Measurements from ENCODE around the gene TCEAL9. TPM values are rescaled to one million over a fixed set of nuclear protein-coding genes. Genes with fewer than 3 reads are reported as not detected.
"Not testable (repeated sequence)": the region's sequence is repeated elsewhere in the genome, so short reads cannot be mapped to it uniquely, and the experiment has no call there.

TCEAL9 gene
- total RNA-seq, 2 experiments from 2014 or later: 2.3 to 2.6 TPM

DNA sequence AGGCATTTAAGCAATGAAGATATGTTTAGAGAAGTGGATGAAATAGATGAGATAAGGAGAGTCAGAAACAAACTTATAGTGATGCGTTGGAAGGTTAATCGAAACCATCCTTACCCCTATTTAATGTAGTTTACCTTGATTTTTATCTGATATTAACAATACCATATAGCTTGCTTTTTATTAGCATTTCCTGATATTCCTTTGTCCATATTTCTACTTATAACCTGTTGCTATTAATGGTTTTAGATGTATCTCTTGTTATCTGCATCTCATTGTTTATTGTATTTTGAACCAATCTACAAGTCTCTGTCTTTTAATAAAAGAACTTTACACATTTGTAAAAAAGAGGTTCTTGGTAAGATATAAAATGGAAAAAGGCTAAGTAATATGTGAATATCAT, 1.6 kb downstream of the TCEAL9 start:
- intact Hi-C loops (cut with micrococcal nuclease): no loop called here

DNA sequence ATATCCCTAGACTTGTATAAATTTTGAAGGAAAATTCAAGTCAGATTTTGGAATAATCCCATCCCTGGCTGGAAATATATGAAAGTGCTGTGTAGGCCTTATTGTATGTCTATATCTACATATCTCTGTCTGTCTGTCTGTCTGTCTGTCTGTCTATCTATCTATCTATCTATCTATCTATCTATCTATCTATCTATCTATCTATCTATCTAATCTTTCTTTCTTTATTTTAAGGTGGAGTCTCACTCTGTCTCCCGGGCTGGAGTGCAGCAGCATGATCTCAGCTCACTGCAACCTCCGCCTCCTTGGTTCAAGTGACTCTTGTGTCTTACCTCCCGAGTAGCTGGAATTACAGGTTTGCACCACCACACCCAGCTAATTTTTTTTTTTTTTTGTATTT, 3.3 kb downstream of the TCEAL9 start:
- H3K9me3 Mint-ChIP-seq; DNase-seq; H3K36me3 Mint-ChIP-seq; H3K4me3 Mint-ChIP-seq; H3K27me3 Mint-ChIP-seq; POLR2A ChIA-PET; H3K27ac Mint-ChIP-seq; H3K4me1 Mint-ChIP-seq (ENCODE audit: low read depth); intact Hi-C loops (cut with micrococcal nuclease); CTCF ChIA-PET: not testable (repeated sequence)

More for the DNA sequence above, 1.6 kb downstream of the TCEAL9 start:
- peaks cover 9% of the 10 kb centered on the region for H3K4me1 Mint-ChIP-seq (ENCODE audit: low read depth)
- H3K27me3 Mint-ChIP-seq: peaks cover 3% of the 10 kb centered on the region
- no peaks in the 10 kb centered on the region for H3K36me3 Mint-ChIP-seq
- no peaks in the 10 kb centered on the region for H3K9me3 Mint-ChIP-seq
- DNase-seq: no peak
- POLR2A ChIA-PET: no interaction called here
- H3K4me3 Mint-ChIP-seq: no peak overlapping the region
- H3K27ac Mint-ChIP-seq: no peak overlapping the region
- CTCF ChIA-PET: no interaction called here

DNA sequence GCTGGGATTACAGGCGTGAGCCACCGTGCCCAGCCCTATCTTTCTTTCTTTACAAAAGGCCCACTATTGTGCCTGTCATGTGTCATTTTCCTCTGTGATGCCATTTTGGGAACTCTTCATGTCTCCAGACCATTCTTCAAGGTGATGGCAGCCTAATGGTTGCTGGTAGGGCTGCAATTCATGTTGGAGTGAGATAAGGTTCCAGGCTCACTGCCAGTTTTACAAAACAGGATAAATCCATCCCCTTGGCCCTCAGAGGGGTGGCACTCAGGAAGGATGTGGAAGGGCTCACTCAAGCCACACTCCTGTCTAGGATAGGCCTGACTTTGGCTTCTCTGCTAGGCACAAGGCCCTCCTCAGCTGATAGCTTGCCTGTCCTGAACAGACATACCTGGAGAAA, 3.8 kb downstream of the TCEAL9 start:
- Mint-ChIP-seq H3K4me1 (ENCODE audit: low read depth) (peaks cover 9% of the 10 kb centered on the region), H3K27me3 (no peaks in the 10 kb centered on the region), H3K9me3 (no peaks in the 10 kb centered on the region), H3K36me3 (no peaks in the 10 kb centered on the region), H3K4me3 (no peak overlapping the region), H3K27ac (no peak overlapping the region)
- intact Hi-C loops (cut with micrococcal nuclease): no loop called here
- DNase-seq: no peak
- CTCF ChIA-PET: no interaction called here
- POLR2A ChIA-PET: no interaction called here

DNA sequence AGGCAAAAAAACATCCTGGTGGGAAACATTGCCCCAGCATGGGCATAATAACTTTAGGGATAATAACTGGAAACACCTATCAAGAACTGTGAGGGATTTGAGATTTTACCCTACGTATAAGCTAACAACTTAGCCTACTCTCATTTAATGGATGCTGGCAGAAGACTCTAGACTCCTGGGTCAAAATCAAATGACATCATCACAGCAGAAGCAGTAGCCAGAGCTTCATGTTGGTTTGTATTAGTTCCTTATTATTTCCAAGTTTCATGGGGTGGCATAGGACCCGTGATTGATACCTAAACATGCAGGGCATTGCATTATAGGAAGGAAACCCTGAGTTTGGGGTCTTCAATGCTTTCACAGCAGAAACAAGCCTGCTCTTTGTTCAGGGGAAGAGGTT, 4.6 kb downstream of the TCEAL9 start:
- H3K27me3 Mint-ChIP-seq: no peaks in the 10 kb centered on the region
- no peak for DNase-seq
- H3K9me3 Mint-ChIP-seq: no peaks in the 10 kb centered on the region
- CTCF ChIA-PET: no interaction called here
- H3K27ac Mint-ChIP-seq: no peak overlapping the region
- POLR2A ChIA-PET: no interaction called here
- H3K4me3 Mint-ChIP-seq: no peak overlapping the region
- intact Hi-C loops (cut with micrococcal nuclease): no loop called here
- H3K4me1 Mint-ChIP-seq (ENCODE audit: low read depth): peaks cover 9% of the 10 kb centered on the region
- no peaks in the 10 kb centered on the region for H3K36me3 Mint-ChIP-seq

DNA sequence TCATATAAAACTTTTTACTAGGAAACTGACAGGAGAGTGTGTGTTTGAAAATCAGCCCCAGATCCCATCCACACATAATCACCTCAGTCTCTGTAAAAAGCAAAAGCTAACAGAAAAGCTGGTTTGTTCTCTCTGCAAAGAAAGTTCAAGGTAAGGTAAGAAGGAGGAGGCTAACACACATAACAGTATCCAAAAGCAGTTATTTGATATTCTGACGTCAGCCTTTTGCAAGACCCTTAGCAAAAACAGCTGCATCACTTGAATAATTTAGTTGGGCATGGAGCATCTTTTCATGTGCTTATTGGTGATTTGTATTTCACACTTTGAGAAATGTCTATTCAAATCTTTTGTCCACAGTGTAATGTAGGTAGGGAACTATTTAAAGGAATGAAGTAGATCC, 5.5 kb downstream of the TCEAL9 start:
- H3K27ac Mint-ChIP-seq: no peak overlapping the region
- H3K27me3 Mint-ChIP-seq: no peaks in the 10 kb centered on the region
- H3K36me3 Mint-ChIP-seq: no peaks in the 10 kb centered on the region
- ChIA-PET CTCF (no interaction called here), POLR2A (no interaction called here)
- intact Hi-C loops (cut with micrococcal nuclease): no loop called here
- H3K9me3 Mint-ChIP-seq: no peaks in the 10 kb centered on the region
- peaks cover 3% of the 10 kb centered on the region for H3K4me1 Mint-ChIP-seq (ENCODE audit: low read depth)
- no peak for DNase-seq
- no peak overlapping the region for H3K4me3 Mint-ChIP-seq

DNA sequence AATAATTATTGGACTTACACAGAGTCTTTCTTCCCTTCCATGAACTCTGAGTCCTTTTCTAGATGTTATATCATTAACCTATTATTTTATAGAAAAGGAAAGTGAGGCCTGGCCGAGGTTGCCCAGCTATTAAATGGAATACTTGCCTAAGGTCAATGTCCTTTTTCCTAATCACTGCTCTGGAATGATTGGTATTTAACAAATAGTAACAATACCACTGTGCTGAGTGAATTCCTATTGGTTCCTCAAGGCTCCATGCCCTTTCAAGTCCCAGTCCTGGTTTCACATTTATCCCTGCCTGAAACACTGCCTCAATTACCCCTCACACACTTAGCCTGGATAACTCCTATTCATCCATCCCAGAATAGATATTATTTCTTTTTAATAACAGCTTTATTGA, 6.2 kb downstream of the TCEAL9 start:
- Mint-ChIP-seq H3K9me3 (no peaks in the 10 kb centered on the region), H3K4me3 (no peak overlapping the region), H3K27me3 (no peaks in the 10 kb centered on the region), H3K4me1 (ENCODE audit: low read depth) (peaks cover 2% of the 10 kb centered on the region), H3K36me3 (no peaks in the 10 kb centered on the region), H3K27ac (no peak overlapping the region)
- POLR2A ChIA-PET: no interaction called here
- DNase-seq: no peak
- CTCF ChIA-PET: no interaction called here
- intact Hi-C loops (cut with micrococcal nuclease): no loop called here

DNA sequence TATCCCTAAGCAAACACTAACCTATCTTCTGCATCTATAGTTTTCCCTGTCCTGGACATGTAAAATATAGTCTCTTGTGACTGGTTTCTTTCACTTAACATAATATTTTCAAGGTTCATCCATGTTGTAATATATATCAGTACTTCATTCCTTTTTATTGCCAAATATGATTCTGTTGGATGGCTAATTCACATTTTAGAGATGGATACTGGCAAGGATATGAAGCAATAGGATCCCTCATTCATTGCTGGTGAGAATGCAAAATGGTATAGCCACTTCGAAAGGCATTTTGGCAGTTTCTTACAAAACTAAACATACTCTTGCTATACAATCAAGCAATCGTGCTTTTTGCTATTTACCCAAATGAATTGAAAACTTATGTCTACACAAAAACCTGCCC, 6.7 kb downstream of the TCEAL9 start:
- Mint-ChIP-seq H3K4me1 (ENCODE audit: low read depth) (no peaks in the 10 kb centered on the region), H3K27ac (no peak overlapping the region), H3K27me3 (no peaks in the 10 kb centered on the region), H3K9me3 (no peaks in the 10 kb centered on the region), H3K4me3 (no peak overlapping the region), H3K36me3 (no peaks in the 10 kb centered on the region)
- POLR2A ChIA-PET: no interaction called here
- CTCF ChIA-PET: no interaction called here
- no peak for DNase-seq
- intact Hi-C loops (cut with micrococcal nuclease): no loop called here

DNA sequence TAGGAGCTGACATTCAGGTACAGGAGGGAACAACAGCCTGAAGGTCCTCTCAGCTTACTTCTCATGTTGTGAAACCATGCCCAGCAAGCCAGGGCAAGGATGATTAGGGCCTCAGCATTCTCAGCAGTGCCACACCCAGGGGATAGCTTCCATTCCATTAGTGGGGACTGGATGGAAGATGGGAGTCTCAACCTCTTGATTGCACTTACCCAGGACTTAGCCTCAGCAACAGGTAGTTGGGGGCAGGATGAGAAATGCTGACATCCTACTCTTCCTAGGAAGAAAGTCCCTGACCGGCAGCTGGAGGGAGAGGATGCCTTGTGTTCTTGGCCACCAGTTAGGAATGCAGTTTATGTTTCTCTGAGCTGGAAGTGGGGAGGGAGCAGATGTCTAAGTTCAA, 11.2 kb downstream of the TCEAL9 start:
- H3K9me3 Mint-ChIP-seq: no peaks in the 10 kb centered on the region
- ChIA-PET CTCF (no interaction called here), POLR2A (no interaction called here)
- no peaks in the 10 kb centered on the region for H3K27me3 Mint-ChIP-seq
- no peak overlapping the region for H3K4me3 Mint-ChIP-seq
- no peak overlapping the region for H3K27ac Mint-ChIP-seq
- H3K36me3 Mint-ChIP-seq: no peaks in the 10 kb centered on the region
- H3K4me1 Mint-ChIP-seq (ENCODE audit: low read depth): no peaks in the 10 kb centered on the region
- DNase-seq: no peak
- intact Hi-C loops (cut with micrococcal nuclease): no loop called here

DNA sequence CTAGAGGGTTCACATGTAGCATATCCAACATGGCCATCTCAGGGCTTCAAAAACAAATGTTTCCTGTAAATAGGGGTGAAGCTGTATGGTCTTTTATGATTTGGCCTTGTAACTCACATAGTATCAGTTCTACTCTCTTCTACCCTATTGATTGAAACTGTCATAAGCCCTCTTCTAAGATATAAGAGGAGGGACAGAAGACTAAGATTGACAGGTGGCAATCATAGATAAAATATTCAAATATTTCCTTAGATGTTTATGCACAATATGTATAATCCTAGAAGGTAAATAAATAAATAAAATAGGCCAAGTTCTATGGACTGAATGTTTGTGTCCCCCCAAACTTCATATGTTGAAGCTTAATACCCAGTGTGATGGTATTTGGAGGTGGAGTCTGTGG, 13.2 kb downstream of the TCEAL9 start:
- no peak for DNase-seq
- ChIA-PET POLR2A (no interaction called here), CTCF (no interaction called here)
- Mint-ChIP-seq H3K27ac (no peak overlapping the region), H3K4me1 (ENCODE audit: low read depth) (no peaks in the 10 kb centered on the region), H3K36me3 (no peaks in the 10 kb centered on the region), H3K4me3 (no peak overlapping the region), H3K27me3 (no peaks in the 10 kb centered on the region), H3K9me3 (no peaks in the 10 kb centered on the region)
- intact Hi-C loops (cut with micrococcal nuclease): no loop called here

DNA sequence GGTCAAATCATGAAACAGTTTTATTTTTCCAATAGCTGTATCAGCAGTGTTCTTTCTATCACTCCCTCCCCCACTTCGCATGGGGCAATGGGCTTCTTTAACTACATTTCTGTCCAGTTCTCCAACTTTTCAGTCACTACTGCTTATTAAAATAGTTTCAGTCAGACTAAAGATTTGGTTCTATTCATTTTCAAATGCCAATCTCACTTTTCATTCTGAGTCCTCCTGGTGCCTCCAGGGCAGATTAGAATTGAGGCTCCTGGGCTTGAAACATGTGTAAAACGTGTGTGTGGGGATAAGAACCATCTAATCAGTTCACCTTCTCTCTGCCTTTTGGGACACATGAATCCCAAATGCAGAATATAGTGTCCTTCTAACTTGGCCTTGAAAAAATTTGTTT, 16.6 kb downstream of the TCEAL9 start:
- ChIA-PET POLR2A (no interaction called here), CTCF (no interaction called here)
- intact Hi-C loops (cut with micrococcal nuclease): no loop called here
- no peak overlapping the region for H3K4me3 Mint-ChIP-seq
- no peaks in the 10 kb centered on the region for H3K9me3 Mint-ChIP-seq
- peaks cover 5% of the 10 kb centered on the region for H3K4me1 Mint-ChIP-seq (ENCODE audit: low read depth)
- no peak overlapping the region for H3K27ac Mint-ChIP-seq
- no peaks in the 10 kb centered on the region for H3K27me3 Mint-ChIP-seq
- DNase-seq: no peak
- H3K36me3 Mint-ChIP-seq: no peaks in the 10 kb centered on the region

DNA sequence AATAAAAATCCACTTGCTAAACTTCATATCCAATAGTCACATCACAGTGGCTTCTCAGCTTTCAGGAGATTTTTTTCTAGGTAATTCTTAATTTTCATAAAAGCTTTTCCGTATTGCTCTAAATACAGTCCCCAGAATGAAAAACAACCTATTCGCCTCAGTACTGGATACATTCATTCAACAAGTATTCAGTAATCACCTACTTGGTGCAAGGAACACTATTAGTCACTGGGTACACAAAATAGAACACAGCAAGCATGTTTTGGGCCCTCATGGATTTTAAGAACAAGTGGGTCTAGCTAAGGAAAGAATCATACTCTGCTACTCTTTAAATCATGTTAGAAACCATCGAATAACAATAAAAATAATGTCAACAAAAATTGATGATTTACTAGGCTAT, 17.3 kb downstream of the TCEAL9 start:
- ChIA-PET CTCF (no interaction called here), POLR2A (no interaction called here)
- DNase-seq: no peak
- Mint-ChIP-seq H3K27ac (no peak overlapping the region), H3K9me3 (no peaks in the 10 kb centered on the region), H3K27me3 (no peaks in the 10 kb centered on the region), H3K36me3 (no peaks in the 10 kb centered on the region), H3K4me1 (ENCODE audit: low read depth) (peaks cover 5% of the 10 kb centered on the region), H3K4me3 (no peak overlapping the region)
- intact Hi-C loops (cut with micrococcal nuclease): no loop called here

DNA sequence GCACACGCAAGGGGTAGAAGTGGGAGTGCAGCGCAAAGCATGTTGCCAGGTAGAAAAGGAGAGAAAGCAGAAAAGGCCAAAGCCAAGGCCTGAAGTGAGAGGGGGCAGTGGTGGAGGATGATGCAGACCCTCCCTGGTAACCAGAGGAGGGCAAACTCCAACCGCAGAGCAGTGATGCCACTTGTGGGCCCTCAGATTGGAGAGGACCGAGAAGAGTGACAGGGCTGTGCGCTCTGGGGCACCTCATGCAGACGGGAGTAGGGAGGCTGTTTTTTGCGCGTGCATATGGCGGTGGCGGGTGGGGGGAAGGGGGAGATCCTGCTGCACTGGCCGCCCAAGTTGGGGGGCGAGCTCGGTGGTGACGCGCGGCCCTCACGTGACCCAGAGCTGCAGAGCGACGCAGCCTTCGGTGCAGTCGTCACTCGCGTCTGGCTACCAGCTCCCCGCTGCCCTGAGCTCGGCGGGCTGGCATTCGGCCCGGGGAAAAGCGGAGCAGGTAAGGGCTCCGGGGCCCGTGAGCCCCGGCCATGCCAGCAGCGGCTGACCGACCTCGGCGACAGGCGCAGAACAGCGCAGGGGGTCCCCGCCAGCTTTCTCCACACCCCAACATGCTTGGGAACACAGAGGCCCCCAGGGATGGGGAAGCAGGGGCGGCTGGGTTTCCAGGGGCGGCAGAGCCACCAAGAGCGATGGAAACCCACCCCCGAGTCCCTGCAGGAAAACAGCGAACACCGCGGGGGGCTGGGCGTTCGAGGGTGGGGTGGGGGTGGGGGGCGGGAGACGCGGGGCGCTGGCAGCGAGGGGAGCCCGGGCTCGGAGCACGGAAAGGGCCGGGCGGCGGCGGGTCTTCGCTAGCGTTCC, 20.0 kb downstream of the TCEAL9 start, which contains the start of gene BEX3:
TSS of gene BEX3 (plus strand) at position 421 of the 861 bp plus-strand sequence. CDS start 984 bp downstream, outside the sequence.
- CTCF ChIA-PET: interaction anchor here (0.7 to 1.0 kb wide), 2 partner anchors 56 to 90 kb away, joined by 3 read pairs; no protein-coding TSS in a partner anchor
- POLR2A ChIA-PET: no interaction called here
- Mint-ChIP-seq H3K9me3 (no peaks in the 10 kb centered on the region), H3K4me1 (ENCODE audit: low read depth) (peaks cover 5% of the 10 kb centered on the region), H3K27ac (no peak within 1 kb of the TSS), H3K27me3 (no peaks in the 10 kb centered on the region), H3K36me3 (no peaks in the 10 kb centered on the region), H3K4me3 (peak within 1 kb of the TSS; percentile 73)
- peak; percentile 54 for DNase-seq
- intact Hi-C loops (cut with micrococcal nuclease): no loop called here

DNA sequence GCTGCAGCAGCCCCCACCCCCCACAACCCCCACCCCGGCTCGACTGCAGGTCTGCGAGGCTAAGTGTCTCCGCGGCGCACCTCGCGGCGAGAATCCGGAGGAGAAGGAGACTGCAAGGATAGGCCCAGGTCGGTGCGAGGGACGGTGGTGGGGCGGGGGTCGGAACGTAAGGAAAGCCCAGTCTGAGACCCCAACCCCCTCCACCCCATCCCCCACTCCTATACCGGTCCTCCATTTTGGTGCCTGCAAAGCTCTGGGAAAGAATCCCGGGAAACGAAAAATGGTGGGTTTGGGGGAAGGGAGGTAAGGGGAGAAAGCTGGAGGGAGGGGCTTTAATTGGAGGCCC, 20.6 kb downstream of the TCEAL9 start:
- intact Hi-C loops (cut with micrococcal nuclease): no loop called here
- Mint-ChIP-seq H3K36me3 (no peaks in the 10 kb centered on the region), H3K27me3 (no peaks in the 10 kb centered on the region), H3K4me1 (ENCODE audit: low read depth) (peaks cover 5% of the 10 kb centered on the region), H3K4me3 (peak overlapping the region; percentile 73), H3K27ac (no peak overlapping the region), H3K9me3 (no peaks in the 10 kb centered on the region)
- POLR2A ChIA-PET: no interaction called here
- CTCF ChIA-PET: interaction anchor here (0.5 to 0.7 kb wide), 2 partner anchors 57 to 165 kb away, joined by 3 read pairs; no protein-coding TSS in a partner anchor
- no peak for DNase-seq

Data from activated CD4-positive, alpha-beta memory T cell treated with anti-CD3 and anti-CD28 coated beads for 36 hours (primary cell).